ENCODE data around the gene SLC39A10.

The SLC39A10 gene

Small RNA genes lying within 50 kb of the gene (small RNA-seq; reads per million reads assigned to genes)
- gene RNU6-915P = 0 reads per million in 2 experiments
